Vagina (tissue), 2 donors: ENCODE data around the gene DDR1.

Experiments used
- POLR2AphosphoS5 ChIP-seq, 2 donors: sonication (generic); formaldehyde crosslinking; IDR thresholded peaks; one replicate each; pipeline ENCODE4 v1.9.0; 2017; ENCODE audit warnings: antibody characterized with exemption in 2 of 2, mild to moderate bottlenecking in 2 of 2, low read depth in 1 of 2; ENCODE audit not compliant: insufficient read depth in 1 of 2
- TF ChIP-seq, protein P1 (sequence below), 3 experiments: fragments of 450-650 bp in 2 of 3; fragments of 200-600 bp in 1 of 3; sonication (generic) in 1 of 3; IDR thresholded peaks; one replicate each; pipeline ENCODE4 v1.5.1; 2017 to 2019; ENCODE audit warnings: antibody characterized with exemption in 3 of 3, mild to moderate bottlenecking in 2 of 3, moderate library complexity in 2 of 3

DNA sequence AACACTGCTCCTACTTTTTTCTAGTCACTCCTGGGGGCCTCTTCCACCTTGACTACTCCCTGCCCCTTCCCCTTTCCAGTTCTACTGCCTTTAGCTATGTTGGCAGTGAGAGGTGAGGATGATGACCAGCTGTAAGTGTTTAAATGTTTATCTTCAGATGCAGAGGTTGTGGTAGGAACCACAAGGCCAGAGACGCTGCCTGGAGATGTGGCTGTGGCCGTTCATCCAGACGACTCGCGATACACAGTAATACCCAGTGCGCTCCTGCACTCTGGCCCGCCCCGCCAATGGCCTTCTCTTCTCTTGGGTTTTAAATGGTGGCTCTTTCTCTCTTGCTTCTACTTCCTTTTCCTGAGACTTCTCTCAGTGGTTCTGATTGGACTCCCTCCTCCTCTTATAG lies 34.4 kb downstream of the DDR1 start:
- TF ChIP-seq, protein P1, sequence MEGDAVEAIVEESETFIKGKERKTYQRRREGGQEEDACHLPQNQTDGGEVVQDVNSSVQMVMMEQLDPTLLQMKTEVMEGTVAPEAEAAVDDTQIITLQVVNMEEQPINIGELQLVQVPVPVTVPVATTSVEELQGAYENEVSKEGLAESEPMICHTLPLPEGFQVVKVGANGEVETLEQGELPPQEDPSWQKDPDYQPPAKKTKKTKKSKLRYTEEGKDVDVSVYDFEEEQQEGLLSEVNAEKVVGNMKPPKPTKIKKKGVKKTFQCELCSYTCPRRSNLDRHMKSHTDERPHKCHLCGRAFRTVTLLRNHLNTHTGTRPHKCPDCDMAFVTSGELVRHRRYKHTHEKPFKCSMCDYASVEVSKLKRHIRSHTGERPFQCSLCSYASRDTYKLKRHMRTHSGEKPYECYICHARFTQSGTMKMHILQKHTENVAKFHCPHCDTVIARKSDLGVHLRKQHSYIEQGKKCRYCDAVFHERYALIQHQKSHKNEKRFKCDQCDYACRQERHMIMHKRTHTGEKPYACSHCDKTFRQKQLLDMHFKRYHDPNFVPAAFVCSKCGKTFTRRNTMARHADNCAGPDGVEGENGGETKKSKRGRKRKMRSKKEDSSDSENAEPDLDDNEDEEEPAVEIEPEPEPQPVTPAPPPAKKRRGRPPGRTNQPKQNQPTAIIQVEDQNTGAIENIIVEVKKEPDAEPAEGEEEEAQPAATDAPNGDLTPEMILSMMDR (IDR thresholded peaks at IDR 0.05): no peak
- no peak for TF ChIP-seq POLR2AphosphoS5 (IDR thresholded peaks at IDR 0.05; ENCODE audit: insufficient read depth in 1 of 2, low read depth in 1 of 2)
